Upper lobe of left lung (tissue), 4 donors: Measurements from ENCODE around the gene OIT3.

Experiments used
- CTCF ChIP-seq, 6 experiments: fragments of 450-650 bp in 4 of 6; fragments of 200-600 bp in 2 of 6; sonication (generic) in 2 of 6; IDR thresholded peaks; one replicate each; pipeline ENCODE4 v1.5.1; 2016 to 2019; ENCODE audit warnings: antibody characterized with exemption in 6 of 6
- EP300 ChIP-seq, 4 donors: sonication (generic); formaldehyde crosslinking; IDR thresholded peaks; one replicate each; pipeline ENCODE4 v1.5.1; 2017; ENCODE audit warnings: antibody characterized with exemption in 4 of 4, control low read depth in 2 of 4
- POLR2A ChIP-seq, 4 donors: fragments of 450-650 bp; IDR thresholded peaks; one replicate each; pipeline ENCODE4 v1.5.1; 2016 to 2017; ENCODE audit warnings: antibody characterized with exemption in 4 of 4, mild to moderate bottlenecking in 2 of 4
- POLR2AphosphoS5 ChIP-seq, 2 donors: sonication (generic); formaldehyde crosslinking; IDR thresholded peaks; one replicate each; pipeline ENCODE4 v1.5.1; 2017; ENCODE audit warnings: antibody characterized with exemption in 2 of 2

- TF ChIP-seq CTCF (IDR thresholded peaks at IDR 0.05) = no peak
- TF ChIP-seq POLR2A (IDR thresholded peaks at IDR 0.05) = no peak
- no peak for TF ChIP-seq EP300 (IDR thresholded peaks at IDR 0.05)
- TF ChIP-seq POLR2AphosphoS5 (IDR thresholded peaks at IDR 0.05) = no peak
Measured at GRCh38 chr10:72981882-72982529, 88.5 kb downstream of the OIT3 start.
